Measurements from ENCODE around the gene SRC.

DNA sequence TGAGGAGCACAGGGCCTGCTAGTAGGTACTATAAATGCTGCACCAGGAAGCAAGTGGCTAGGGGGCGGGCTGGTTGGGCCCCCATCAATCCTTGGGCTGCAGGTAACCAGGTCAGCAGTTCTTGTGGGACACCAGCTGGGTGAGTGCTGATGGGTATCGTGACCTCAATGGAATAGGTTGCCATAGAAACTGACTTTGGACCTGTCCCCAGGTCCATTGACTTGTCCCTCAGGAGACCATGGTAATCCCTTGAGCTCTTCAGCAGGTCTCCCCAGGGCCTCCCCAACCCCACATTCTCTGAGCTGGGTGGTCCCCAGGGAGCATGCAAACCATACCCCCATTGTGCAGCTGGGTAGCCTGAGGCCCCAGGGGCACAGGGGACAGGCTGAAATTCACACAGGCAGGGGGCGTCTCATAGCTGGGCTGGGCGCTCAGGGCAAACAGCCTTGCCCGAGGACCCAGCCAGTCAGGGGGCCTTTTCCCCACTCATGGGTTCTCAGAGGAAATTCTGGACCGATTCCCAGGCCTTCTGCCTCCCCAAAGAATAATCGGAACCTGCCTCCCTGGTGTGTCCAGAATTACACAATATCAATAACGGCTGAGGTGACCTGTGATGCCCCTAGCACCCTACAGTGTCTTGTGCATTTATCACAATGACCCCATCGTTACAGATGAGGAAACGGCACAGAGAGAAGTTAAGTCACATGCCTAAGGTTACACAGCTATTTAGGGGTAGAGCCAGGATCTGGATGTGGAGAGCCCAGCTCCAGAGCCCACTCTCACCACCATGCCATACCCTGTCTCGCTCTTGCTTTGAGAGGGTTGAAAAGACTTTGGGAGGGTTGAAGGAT, 35.9 kb downstream of the SRC start:
- no peak for TF ChIP-seq POLR2A (IDR thresholded peaks at IDR 0.05; ENCODE audit: low read length)
- no peak for TF ChIP-seq GATA1 (IDR thresholded peaks at IDR 0.05; ENCODE audit: low read depth, low read length)

Data from erythroblast (primary cell).